ENCODE results near the gene TMEM121.
A peak's percentile ranks its signal among the peaks of the same experiment; 100 is the strongest.

Gene TMEM121

DNA sequence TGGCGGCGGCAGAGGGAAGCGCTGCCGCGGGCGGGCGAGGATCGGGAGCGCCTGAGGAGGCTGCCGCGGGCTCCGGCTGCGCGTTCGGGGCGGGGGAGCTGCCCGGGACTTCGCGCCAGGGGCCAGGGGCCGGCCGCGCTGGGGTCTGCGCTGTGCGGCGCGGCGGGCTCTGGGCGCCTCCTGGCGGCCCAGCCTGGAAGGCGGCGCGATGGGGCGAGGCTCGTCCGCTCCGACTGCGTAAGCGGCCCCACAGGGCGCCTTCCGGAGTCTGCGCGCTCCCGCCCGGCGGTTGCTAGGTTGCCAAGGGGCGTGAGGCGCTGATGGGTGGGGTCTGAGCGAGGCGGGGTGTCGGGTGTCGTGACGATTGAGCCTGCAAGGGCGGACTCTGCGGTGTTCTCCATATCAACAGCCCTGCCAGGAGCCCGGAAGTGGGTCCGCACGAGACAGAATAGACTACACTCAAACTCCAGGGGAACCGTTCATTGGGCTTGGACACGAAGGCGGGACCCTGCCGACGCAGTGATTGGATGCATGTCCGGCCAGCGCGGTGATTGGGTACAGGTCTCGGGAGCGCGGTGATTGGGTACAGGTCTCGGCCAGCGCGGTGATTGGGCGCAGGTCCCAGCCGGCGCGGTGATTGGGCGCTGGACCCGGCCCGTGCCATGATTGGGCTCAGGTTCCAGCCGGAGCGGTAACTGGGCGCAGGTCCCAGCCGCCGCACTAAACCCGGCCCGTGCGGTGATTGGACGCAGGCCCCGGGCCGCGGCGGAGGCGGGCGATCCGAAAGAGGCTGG is 35.6 kb upstream of the TMEM121 start, which contains the start of gene TEDC1:
TSS of gene TEDC1 (plus strand) at position 675 of the 794 bp plus-strand sequence. CDS start 130 bp downstream, outside the sequence.
- H3K4me1 ChIP-seq, result peaks cover 17% of the 10 kb centered on the region
- TF ChIP-seq, protein P1, sequence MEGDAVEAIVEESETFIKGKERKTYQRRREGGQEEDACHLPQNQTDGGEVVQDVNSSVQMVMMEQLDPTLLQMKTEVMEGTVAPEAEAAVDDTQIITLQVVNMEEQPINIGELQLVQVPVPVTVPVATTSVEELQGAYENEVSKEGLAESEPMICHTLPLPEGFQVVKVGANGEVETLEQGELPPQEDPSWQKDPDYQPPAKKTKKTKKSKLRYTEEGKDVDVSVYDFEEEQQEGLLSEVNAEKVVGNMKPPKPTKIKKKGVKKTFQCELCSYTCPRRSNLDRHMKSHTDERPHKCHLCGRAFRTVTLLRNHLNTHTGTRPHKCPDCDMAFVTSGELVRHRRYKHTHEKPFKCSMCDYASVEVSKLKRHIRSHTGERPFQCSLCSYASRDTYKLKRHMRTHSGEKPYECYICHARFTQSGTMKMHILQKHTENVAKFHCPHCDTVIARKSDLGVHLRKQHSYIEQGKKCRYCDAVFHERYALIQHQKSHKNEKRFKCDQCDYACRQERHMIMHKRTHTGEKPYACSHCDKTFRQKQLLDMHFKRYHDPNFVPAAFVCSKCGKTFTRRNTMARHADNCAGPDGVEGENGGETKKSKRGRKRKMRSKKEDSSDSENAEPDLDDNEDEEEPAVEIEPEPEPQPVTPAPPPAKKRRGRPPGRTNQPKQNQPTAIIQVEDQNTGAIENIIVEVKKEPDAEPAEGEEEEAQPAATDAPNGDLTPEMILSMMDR (IDR thresholded peaks at IDR 0.05; ENCODE audit: low read depth, low read length), result peak; percentile 60
- H3K9me3 ChIP-seq, result no peaks in the 10 kb centered on the region
- H3K4me3 ChIP-seq (ENCODE audit: low read depth, low read length), result peak within 1 kb of the TSS; percentile 77
- H3K36me3 ChIP-seq, result 0 out of 2 replicates have a peak, but pooled peaks cover 3% of the 10 kb centered on the region
- no peaks in the 10 kb centered on the region for H3K27me3 ChIP-seq
- peak; percentile 99 for DNase-seq

DNA sequence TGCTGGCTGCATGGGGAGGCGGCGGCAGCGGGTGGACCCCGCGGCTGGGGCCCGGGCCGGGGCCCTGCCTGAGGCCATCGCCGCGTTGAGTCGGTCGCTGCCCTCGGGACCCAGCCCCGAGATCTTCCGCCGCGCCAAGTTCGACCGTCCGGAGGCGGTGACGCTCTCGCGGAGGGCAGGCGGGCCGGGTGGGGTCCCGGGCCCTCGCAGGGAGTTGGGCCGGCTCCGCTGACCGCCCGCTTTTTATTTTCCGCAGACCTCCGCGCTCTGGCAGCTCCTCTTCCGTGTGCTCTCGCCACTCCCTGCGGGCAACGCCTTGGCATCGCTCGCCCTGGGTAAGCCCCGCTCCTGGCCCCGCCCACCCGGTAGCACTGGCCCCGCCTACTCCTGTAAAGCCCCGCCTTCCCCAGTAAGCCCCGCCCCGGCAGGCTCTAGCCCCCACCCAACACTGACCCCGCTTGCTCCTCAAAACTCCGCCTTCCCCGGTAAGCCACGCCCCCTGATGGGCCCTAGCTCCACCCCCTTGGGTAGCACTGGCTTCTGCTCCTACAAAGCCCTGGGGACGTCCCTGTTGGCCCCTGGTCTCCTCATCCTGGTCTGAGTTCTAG is 34.9 kb upstream of the TMEM121 start:
- DNase-seq, result peak; percentile 97
- peaks cover 12% of the 10 kb centered on the region for H3K4me1 ChIP-seq

DNA sequence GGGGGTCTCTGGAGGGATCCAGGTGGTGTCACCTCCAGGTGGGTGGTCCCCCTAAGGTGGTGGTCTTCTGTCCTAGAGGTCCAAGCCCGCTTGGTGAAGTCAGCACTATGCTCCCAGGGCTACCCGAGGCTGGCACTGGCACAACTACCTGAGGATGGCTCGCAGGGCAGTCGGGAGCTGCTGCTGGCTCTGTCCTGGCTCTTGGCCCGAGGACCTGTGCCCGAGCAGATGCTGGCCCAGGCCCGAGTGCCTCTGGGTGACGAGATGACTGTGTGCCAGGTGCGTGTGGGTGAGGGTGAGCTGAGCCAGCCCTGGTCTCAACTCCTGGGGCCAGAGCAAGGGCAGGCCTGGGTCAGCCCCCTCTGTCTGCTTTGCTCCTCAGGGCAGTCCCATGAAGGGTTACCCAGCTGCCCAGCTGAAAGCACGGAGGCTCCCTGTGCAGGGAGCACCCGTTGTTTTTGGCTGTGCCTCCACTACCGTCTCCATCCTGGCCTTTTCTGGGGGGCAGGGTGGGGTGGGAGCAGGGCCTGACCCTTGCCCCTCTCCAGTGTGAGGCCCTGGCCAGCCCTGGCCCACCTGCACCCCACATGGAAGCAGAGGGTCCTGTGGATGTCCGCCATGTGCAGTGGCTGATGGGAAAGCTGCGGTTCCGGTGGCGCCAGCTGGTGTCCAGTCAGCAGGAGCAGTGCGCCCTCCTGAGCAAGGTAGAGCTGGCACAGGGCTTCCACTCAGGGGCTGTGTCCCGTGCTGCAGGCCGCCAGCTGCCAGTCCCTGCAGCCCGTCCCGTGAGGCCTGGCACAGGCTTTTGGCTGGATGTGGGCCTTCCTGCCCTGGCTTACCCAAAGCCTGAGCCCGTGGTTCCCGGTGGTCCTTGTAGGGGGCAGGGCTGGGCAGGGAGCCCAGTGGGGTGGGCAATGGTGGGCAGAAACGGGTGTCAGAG is 34.1 kb upstream of the TMEM121 start:
- H3K27me3 ChIP-seq, result no peaks in the 10 kb centered on the region
- DNase-seq, result peak; percentile 12
- peaks cover 11% of the 10 kb centered on the region for H3K4me1 ChIP-seq
- H3K4me3 ChIP-seq (ENCODE audit: low read depth, low read length), result no peak overlapping the region; the same call in 1 of the 2 replicates
- TF ChIP-seq, protein P1 (IDR thresholded peaks at IDR 0.05; ENCODE audit: low read depth, low read length), result no peak
- H3K9me3 ChIP-seq, result no peaks in the 10 kb centered on the region
- H3K36me3 ChIP-seq, result 0 out of 2 replicates have a peak, but pooled peaks cover 3% of the 10 kb centered on the region

More for the DNA sequence above, 34.9 kb upstream of the TMEM121 start:
- H3K9me3 ChIP-seq, result no peaks in the 10 kb centered on the region
- TF ChIP-seq, protein P1 (IDR thresholded peaks at IDR 0.05; ENCODE audit: low read depth, low read length), result no peak
- H3K27me3 ChIP-seq, result no peaks in the 10 kb centered on the region
- peak overlapping the region; percentile 77 for H3K4me3 ChIP-seq (ENCODE audit: low read depth, low read length)
- 0 out of 2 replicates have a peak, but pooled peaks cover 3% of the 10 kb centered on the region for H3K36me3 ChIP-seq

DNA sequence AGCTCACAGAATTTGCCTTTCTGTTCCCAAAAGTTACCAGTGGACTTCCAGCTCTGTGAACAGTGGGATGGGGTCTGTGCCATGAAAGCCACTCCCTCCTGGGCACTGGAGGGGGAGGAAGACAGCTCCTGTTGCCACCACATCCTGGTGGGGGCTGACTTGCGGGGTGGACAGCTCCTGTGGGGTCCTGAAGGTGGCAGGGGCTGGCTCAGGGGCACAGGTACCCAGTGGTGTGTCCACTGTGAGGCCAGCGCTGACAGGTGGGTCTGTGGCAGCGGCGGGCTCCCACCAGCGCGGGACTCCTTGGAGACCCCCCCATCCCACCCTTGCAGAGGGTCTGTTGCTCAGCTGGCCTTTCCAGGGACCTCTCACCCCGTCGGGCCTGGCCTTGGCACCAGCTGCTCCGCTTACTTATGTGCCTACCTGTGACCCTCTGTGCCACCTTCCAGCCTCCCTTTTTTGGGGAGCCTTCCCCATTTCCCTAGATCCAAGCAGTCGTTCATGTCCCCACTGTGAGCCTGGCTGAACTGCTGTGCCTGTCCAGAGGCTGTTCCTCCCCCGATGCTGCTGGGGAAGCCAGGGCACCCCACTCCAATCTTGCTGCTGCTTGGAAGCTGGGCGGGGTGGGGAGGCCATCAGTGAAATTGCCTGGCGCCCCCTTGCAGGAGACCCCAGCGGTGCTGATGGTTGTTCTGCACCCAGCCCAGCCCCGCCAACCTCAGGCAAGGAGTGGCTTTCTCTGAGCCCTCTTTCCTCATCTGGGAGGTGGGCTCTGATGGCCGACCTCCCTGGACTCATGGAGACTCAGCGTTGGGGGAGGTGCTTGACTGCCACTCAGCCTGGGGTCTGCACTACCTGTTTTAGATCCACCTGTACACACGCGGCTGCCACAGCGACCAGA is 33.2 kb upstream of the TMEM121 start:
- Histone ChIP-seq H3K4me1 (peaks cover 11% of the 10 kb centered on the region), H3K9me3 (no peaks in the 10 kb centered on the region), H3K36me3 (0 out of 2 replicates have a peak, but pooled peaks cover 3% of the 10 kb centered on the region), H3K4me3 (ENCODE audit: low read depth, low read length) (no peak overlapping the region), H3K27me3 (no peaks in the 10 kb centered on the region)
- peak; percentile 11 for DNase-seq
- TF ChIP-seq, protein P1 (IDR thresholded peaks at IDR 0.05; ENCODE audit: low read depth, low read length), result no peak

DNA sequence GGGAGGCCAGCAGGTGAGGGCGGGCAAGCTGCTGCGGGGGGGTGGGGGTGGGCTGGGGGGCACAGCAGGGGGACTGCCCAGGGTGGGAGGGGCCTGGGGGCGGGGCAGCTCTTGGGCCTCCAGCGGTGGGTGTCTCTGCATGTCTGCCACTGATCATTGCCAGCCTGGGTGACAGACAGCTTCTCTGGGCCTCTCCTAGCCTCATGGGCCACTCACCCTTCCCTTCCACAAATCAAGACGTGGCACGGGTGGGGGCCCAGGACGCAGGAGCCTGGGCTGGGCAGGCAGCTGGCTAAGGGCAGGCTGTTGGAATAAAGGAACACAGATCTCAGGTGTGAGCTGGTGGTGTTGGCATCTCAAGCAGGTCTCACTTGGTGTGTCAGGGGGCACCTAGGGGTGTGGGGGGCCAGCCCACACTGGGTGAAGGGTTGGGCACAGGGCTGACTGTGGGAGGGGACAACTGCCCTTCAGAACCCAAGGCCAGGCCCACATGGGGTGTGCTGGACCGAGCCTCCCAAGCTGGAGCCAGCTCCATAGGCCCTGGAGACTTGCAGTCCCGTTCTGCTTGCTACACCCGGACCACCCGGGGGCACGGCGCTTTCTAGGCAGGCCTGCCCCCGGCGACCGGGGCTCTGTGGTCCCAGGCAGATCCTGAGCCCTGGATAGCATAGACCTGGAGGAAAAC is 32.3 kb upstream of the TMEM121 start:
- TF ChIP-seq, protein P1 (IDR thresholded peaks at IDR 0.05; ENCODE audit: low read depth, low read length), result no peak
- Histone ChIP-seq H3K36me3 (0 out of 2 replicates have a peak, but pooled peaks cover 3% of the 10 kb centered on the region), H3K4me1 (peaks cover 14% of the 10 kb centered on the region), H3K4me3 (ENCODE audit: low read depth, low read length) (no peak overlapping the region), H3K9me3 (no peaks in the 10 kb centered on the region), H3K27me3 (no peaks in the 10 kb centered on the region)
- DNase-seq, result peak; percentile 9
